GM19438 (cell line): ENCODE measurements around the gene RGS19.
"Not testable (repeated sequence)": the region's sequence is repeated elsewhere in the genome, so short reads cannot be mapped to it uniquely, and the experiment has no call there.

Source experiments
- ATAC-seq: cut with Tn5 transposase; IDR thresholded peaks from one replicate; pipeline ENCODE4 v1.9.1; 2021; ENCODE audit warnings: low read depth; ENCODE audit not compliant: unreplicated experiment

Gene RGS19

DNA sequence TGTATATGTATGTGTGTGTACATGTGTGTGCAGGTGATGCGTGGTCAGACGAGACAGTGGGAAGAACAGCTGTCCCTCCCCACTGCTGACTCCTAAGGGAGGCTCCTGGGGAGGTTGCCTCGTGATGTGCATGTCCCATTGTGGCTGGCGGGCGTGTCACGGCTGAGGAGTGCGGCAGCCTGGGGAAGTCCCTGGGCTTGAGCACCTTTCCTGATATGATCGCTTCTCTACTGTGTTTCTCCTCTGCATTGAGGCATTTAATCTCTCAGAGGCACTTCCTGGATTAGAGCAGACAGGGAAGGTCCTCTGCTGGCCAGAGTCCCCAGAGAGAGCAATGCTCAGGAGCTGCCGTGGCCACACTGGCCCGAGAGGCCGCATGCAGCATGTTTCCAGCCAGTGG lies 16.6 kb upstream of the RGS19 start:
- ATAC-seq, result no peak

DNA sequence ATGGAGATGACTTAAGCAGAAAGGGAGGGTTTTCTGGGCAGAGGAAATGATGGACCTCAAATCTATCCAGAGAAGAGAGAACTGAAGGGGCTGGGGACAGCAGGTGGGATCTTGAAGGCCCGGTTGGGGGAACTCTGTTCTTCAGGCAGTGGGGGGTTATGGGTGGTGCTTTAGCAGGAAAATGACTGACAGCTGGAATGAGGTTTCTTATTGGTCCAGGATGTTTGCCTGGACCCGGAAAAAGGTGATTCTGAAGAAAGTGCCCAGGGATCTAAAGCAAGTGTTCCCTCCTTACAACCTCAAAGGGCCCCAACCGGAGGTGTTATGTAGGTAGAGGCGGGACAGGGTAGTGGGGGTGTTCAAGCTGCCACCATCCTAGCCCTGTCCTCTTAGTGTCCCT lies 16.1 kb upstream of the RGS19 start:
- no peak for ATAC-seq

DNA sequence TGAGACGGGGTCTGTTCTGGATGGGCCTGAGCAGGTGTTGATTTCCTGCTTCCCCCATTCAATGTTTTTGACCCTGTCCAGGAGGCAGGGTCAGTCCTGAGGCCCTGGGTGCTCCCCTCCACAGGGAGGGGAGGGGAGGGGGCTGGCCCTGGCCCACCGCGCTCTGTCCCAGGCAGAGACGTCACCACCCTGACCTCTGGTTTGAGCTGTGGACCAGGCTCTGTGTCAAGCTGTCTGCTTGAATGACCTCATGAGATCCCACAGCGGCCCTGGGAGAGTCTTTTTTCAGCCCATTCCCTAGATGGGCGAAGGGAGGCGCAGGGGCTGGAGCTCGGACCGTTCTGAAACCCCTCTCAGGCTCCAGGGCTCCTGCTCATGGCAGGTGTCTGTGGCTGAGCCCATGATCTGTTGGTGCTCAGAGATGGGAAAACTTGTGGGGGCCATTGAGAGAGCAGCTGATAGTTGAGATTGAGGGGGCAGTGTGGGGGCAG lies 13.7 kb upstream of the RGS19 start:
- no peak for ATAC-seq

DNA sequence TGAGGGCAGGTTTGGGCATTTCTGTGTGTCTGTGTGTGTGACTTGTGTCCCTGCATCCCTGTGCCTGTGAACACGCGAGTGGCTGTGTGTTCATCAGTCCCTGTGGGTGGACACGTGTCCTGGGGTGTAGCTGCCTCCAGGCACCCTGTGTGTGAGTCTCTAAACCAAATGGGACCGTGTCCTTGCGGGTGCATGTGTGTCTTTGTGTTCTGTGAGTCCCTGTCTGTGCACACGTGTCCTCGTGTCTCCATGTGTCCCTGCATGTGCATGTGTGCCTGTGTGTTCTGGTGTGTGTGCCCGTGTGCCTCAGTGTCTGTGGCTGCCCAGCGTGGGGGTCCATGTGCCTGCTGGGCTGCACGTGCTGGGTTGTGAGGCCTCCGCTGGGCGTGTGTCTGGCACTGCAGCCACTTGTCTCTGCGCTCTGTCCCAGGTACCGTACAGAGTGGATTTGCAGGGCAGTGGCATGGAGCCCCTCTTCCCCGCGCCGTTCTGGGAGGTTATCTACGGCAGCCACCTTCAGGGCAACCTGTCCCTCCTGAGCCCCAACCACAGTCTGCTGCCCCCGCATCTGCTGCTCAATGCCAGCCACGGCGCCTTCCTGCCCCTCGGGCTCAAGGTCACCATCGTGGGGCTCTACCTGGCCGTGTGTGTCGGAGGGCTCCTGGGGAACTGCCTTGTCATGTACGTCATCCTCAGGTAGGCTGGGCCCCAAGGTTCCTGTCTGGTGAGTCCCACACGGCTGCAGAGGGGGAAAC lies 13.1 kb upstream of the RGS19 start:
- ATAC-seq, result no peak

DNA sequence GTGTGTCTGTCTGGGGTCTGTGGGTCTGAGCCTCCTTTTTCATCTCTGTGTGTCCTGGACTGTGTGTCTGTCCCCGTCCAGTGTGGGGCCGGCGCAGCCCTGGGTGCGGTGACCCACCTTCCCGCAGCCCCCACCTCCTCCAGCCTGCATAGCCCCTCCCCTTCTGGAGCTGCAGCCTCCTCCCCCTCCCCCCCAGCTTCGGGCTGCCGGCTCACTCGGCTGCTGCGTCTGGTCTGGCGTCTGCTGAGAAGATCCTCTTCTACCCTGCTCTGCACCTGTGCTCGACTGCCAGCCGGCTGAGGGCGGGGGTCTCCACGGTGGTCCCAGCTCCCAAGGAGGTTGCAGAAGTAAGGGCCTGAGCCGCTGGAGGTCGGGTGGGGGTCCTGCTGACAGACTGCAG lies 12.5 kb upstream of the RGS19 start:
- no peak for ATAC-seq

DNA sequence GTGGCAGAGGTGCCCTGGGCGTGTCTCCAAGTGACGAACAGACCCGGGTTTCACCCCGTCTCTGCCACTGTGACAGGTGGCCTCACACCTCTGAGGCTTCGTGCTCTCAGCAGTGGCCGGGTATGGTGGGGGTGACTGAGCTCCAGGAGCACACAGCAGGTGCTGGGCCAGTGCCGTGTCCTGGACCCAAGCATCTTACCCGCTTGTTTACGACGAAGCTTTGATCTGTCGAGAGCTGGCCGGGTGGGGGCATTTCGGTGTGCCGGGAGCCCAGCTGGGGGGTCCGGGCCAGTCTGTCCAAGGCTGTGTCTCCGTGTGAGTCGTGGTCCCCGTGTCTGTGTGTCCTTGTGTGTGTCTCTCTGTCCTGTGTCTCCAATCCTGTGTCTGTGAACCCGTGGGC lies 12.0 kb upstream of the RGS19 start:
- ATAC-seq, result no peak

DNA sequence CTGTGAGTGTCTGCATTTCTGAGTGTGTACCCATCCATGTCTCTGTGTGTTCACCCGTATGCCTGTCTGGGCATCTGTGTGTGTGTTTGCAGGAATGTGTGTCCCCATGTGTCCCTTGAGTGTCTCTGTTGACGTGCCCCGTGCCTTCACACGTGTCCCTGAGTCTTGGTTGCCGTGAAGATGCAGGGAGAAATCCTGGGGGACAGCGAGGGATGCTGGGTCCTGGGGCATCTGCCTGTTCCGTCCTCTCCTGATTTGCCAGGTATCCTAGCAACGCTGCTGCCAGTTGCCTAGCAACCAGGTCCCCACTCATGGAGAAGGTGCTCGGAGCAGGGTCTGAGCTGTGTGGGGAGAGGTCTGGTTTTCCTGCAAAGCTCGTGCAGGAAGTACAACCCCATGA lies 10.8 kb upstream of the RGS19 start:
- ATAC-seq, result no peak

DNA sequence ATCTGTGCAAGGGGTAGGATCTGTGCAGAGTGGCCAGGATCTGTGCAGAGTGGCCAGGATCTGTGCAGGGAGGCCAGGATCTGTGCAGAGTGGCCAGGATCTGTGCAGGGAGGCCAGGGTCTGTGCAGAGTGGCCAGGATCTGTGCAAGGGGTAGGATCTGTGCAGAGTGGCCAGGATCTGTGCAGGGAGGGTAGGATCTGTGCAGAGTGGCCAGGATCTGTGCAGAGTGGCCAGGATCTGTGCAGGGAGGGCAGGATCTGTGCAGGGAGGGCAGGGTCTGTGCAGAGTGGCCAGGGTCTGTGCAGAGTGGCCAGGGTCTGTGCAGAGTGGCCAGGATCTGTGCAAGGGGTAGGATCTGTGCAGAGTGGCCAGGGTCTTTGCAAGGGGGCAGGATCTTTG lies 9.3 kb upstream of the RGS19 start:
- not testable (repeated sequence) for ATAC-seq

DNA sequence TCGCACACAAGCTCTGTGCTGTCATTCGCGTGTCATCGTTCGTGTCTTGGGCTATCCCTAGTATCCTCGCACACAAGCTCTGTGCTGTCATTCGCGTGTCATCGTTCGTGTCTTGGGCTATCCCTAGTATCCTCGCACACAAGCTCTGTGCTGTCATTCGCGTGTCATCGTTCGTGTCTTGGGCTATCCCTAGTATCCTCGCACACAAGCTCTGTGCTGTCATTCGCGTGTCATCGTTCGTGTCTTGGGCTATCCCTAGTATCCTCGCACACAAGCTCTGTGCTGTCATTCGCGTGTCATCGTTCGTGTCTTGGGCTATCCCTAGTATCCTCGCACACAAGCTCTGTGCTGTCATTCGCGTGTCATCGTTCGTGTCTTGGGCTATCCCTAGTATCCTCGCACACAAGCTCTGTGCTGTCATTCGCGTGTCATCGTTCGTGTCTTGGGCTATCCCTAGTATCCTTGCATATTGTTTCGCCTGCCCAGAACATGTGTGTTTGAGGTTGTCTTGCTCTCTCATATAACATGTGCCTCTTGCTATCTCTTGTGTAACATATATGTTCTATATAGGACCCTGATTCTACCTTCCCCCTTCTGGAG lies 8.0 kb upstream of the RGS19 start:
- ATAC-seq, result not testable (repeated sequence)

DNA sequence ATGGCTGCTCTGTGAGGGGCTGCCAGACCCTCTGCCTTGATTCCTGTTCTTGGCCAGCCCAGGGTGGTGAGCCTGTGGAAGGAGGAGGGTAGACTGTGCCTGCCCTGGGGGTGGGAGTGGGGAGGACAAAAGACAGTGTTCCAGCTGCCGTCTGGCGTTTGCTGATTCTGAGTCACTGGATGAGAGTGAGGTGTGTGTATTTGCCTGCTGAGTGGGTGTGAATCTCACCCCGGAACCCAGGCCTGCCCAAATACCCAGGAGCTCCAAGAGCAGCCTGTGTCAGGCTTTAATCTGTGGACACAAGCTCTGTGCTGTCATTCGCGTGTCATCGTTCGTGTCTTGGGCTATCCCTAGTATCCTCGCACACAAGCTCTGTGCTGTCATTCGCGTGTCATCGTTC lies 7.5 kb upstream of the RGS19 start:
- ATAC-seq, result no peak

DNA sequence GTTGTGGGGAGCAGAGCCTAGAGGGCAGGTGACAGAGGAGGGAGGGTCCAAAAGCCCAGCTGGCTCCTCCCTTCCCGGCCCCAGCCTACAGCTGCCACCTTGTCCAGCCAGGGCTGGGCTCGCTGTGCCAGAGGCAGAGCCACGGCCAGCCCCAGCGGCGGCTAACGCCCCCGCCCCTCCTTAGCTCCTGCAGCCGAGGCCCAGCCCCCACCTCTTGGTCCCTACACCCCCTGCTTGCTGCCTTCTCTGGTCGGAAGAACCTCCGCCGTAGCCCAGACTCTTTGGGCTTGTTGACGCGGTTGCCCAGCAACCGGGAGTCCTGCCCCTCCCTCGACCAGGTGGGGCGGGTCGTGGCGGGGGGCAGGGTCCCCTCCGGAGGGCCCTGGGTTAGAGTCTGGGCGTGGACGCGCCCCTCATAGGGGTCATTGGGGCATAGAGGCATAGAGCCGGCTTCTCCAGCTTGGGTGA lies 5.4 kb upstream of the RGS19 start:
- no peak for ATAC-seq

DNA sequence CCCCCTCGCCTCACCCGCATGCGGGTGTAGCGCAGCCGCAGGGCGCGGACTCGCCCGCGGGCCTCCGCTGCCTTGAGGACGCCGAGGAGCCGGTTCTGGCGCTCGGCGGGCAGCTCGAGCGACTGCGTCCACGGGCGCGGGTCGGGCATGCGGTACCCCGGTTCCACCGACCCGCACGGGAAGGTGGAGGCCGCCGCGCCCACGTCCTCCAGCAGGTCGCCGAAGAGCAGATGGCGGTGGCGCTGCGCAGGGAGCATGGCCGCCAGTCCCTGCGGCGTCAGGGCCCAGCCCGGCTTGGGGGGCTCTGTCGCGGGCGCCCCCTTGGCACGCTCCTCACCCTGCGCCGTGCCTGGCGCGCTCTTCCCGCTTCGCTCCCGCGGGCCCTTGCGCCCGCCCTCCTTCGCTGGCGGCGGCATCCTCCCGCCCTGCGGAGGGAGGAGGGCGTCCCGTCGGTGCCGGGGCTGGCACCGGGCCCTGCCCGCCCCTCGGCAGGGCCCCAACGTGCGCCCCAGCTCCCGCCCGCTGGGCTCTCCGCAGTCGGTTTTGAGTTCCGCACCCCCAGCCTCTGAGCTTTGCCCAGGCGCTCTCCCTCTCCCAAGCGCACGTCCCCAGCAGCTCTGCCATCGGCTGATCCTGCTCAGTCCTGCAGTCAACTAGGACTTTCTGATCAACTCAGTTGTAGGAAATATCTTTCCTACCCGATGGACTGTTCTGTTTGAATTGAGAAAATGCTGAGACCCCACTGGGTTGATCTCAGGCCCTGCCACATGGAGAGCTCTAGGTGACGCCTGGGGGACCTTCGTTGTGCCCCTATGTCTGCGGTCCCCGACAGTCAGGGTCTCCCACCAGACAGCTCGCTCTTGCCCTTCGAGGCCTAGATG lies 4.7 kb upstream of the RGS19 start, which contains the start of gene LKAAEAR1:
LKAAEAR1 (minus strand) TSS at position 595 of the 881 bp plus-strand sequence; CDS start at position 416, 179 bp downstream.
- no peak for ATAC-seq

DNA sequence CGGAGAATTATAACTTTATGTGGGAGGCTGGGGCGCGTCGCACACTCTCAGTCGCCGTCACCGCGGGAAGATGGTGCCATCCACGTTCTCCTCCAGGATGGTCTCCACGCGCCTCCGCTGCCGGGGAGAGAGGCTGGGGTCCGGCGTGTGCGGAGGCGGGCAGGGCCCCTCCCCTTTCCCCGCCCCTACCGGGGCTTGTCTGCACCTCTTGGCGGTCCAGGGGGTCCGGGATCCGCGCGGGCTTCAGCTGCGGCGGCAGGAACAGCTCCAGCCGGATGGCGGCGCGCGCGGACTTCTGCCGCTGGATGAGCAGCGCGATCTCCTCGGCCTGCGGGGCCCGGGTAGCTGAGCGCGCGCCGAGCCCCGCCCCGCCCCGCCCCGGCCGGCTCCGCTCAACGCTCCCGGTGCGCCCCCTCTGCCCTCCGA lies 4.1 kb upstream of the RGS19 start:
- ATAC-seq, result no peak

DNA sequence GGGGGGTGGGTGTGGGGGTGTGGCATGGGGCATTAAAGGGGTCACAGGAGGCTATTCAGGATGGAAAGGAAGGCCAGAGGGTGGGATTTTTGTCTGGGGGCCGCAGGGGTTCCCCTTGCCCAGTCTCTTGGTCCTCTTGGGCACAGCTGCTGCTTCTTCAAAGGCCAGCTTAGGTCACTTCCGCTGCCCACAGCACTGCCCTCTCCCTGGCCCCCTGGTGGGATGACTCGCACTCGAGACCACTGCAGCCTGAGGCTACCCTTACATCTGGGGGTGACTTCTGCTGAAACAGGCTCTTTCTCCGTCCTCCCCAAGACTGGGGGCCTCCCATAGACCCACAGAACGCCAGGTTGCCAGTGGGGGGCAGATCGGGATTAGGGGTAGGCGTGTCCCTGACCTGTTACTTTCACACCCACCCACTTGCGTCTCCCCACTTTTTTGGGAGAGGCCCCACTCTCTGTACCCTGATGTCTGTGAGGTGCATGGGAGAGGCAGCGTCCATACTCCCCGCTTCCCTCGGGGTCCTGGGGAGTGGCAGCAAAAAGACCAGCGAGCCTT lies 3.6 kb upstream of the RGS19 start:
- no peak for ATAC-seq

DNA sequence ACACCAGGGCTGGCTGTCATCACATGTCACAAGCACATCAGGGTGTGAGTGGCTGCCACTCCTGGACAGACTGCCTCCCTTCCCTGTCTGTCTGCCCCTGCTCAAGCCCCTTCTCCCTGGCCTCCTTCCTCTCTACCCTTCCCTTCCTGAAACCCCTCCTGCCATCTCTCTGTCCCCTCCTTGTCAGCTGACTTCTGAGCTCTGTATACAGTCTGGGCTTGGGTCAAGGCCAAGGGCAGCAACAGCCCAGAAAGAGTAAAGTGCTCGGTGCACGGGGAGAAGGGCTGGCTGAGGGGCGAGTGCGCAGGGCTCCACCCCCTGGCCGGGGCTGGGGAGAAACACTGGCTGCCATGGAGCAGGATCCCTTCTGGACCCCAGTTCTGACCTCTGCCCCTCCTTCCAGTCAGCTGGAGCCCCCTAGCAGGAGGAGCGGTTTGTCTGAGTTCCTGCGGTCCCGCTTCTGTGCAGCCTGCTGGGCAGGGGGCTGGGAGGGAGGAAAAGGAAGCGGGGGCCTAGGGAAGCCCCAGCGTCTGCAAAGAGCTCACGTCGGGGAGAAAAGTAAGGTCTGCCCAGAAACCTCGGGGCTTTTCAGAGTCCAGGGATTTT lies 2.9 kb upstream of the RGS19 start:
- ATAC-seq, result no peak

DNA sequence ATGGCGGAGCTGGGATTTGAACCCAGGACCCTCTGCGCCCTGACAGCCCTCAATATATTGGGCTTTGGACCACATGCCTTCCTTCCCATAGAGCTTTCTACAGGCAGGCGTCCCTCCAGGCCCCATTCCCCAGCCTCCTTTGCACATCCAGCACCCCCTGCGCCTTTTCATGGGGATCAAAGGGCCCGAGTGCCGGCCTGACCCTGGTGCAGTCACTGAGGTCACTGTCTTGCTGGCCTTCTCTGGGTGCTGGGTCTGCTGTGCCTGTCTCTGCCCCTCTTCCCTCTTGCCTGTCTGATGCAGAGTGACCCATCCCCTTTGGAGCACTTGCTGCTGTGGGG lies 2.3 kb upstream of the RGS19 start:
- no peak for ATAC-seq

DNA sequence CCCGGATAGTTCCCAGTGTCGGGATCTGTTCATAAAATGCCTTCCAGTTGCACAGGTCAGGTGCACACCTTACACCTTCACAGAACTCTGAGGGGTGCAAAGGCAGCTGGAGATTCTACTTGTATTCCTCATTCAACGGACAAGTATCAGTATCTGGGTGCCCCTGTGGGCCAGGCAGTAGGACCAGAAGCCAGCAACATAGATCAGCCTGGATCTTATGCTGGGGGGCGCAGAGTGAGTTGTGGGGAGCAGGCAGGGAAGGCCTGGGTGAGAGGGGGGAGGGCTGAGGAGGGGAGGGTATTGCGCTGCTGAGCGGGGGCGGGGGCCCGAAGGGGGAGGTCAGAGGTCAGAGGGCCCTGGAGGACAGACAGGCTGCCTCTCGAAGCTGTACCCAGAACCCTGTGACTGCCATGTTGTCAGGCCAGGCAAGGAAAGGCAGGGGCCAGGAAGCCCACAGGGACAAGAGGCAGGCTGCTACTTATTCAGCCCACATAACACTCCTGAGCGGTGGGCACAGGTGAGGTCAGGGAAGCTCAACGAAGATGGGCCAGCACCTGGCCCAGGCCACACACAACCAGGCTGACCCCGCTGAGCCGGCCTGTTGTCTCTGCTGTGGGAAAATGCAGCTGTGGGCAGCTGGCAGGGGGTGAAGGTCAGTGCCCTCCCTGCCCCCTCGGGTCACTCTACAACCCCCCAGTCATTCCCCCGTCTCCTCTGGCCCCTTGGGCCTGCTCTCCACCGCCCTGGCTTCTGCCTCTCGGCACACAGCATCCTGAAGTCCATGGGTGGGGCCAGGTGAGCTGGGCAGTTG lies 1.7 kb upstream of the RGS19 start:
- ATAC-seq, result no peak

DNA sequence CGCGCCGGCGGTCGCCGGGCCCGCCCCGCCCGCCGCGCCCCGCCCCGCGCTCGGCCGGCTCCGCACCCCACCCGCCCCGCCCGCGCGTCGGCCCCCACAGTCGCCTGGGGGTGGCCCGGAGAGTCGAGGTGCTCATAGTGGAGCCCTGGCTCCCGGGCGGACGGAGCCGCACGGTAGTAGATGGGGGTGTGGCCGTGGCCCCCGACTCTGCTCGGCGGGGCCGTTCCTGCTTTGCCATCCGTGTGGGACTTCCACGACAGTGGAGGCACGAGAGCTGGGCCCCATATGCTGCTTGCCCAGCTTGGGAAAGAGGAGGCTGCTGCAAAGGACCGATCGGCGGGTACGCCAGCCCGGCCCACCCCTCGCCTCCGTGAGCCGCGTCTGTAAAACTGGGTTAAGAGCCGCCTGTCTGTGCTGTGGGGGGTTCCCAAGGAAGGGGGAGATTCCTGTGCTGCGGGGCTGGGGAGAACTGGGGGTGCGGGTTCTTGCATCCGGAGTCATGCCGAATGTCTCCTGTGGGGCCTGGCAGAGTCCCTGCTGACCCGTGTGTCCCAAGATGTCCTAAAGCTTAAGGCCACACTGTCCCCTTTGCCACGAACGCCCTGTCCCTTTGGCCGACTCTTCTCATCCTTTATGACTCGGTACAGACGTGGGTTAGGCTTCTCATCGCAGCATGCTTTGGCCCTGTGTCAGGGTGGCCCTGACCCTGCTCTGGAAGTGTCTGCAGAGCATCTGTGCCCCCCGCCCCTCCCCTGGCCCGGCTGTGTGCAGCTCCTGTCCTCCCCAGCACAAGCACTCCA lies 895 bp upstream of the RGS19 start, which contains the start of gene OPRL1:
OPRL1 (plus strand) TSS at position 70 of the 800 bp plus-strand sequence. CDS start 12,639 bp downstream, outside the sequence.
- no peak for ATAC-seq

DNA sequence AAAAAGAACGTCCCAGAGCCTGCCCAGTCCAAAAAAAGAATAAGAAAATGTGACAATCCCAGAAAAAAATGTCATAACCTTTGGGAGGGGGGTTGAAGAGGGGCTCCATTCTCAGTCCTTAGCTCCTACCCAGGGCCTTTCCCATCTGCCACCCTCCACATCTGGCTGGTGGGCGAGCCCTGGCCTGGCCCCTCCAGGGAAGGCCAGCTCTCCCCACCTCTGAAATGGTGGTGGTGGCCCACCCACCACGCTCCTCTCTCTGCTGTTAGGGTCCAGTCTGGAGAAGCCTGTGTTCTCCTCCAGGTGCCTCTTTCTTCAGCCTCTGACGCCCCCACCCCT lies 415 bp downstream of the RGS19 start:
- ATAC-seq, result no peak
